GM21723 (cell line): ENCODE results near the gene TTC23.
"Not testable (repeated sequence)": the region's sequence is repeated elsewhere in the genome, so short reads cannot be mapped to it uniquely, and the experiment has no call there.

Experiments used
- ATAC-seq: cut with Tn5 transposase; IDR thresholded peaks from one replicate; pipeline ENCODE4 v1.9.1; 2021; ENCODE audit warnings: mild to moderate bottlenecking, moderate library complexity; ENCODE audit not compliant: unreplicated experiment

Gene TTC23

GRCh38 chr15:99122831-99123712 lies 126.3 kb downstream of the TTC23 start:
- no peak for ATAC-seq

GRCh38 chr15:99121691-99122410 lies 127.5 kb downstream of the TTC23 start:
- no peak for ATAC-seq

- ATAC-seq, result no peak
Observed at GRCh38 chr15:99121207-99121606, 128.2 kb downstream of the TTC23 start.

GRCh38 chr15:99120050-99120777 lies 129.2 kb downstream of the TTC23 start:
- no peak for ATAC-seq

- ATAC-seq, result no peak
Observed at GRCh38 chr15:99118801-99119546, 130.4 kb downstream of the TTC23 start.

- ATAC-seq, result no peak
Observed at GRCh38 chr15:99118258-99118632, 131.1 kb downstream of the TTC23 start.

- ATAC-seq, result no peak
Observed at GRCh38 chr15:99117563-99118257, 131.7 kb downstream of the TTC23 start.

- ATAC-seq, result no peak
Observed at GRCh38 chr15:99117111-99117510, 132.3 kb downstream of the TTC23 start.

- ATAC-seq, result no peak
Observed at GRCh38 chr15:99115300-99116215, 133.8 kb downstream of the TTC23 start.

- ATAC-seq, result no peak
Observed at GRCh38 chr15:99114511-99115299, 134.7 kb downstream of the TTC23 start.

GRCh38 chr15:99113547-99114271 lies 135.7 kb downstream of the TTC23 start:
- no peak for ATAC-seq

- not testable (repeated sequence) for ATAC-seq
Observed at GRCh38 chr15:99111641-99112040, 137.7 kb downstream of the TTC23 start.

GRCh38 chr15:99110581-99111320 lies 138.6 kb downstream of the TTC23 start:
- no peak for ATAC-seq

- no peak for ATAC-seq
Observed at GRCh38 chr15:99110093-99110492, 139.3 kb downstream of the TTC23 start.

GRCh38 chr15:99109555-99110021 lies 139.8 kb downstream of the TTC23 start:
- ATAC-seq, result no peak

GRCh38 chr15:99108993-99109392 lies 140.4 kb downstream of the TTC23 start:
- ATAC-seq, result no peak
